T-helper 1 cell (primary cell): Measurements from ENCODE around the gene HLA-A.
"Not testable (repeated sequence)": the region's sequence is repeated elsewhere in the genome, so short reads cannot be mapped to it uniquely, and the experiment has no call there.

Experiments
- DNase-seq, 5 donors: peaks; one replicate each; pipeline ENCODE4 v3.0.0-alpha.2; 2012 to 2020
- total RNA-seq, 4 donors: gene quantifications; one replicate each; lab custom pipeline; 2026; lab: John Stamatoyannopoulos, UW

The HLA-A gene
- 3,157 to 4,257 (median 3,575) reads per million in 4 donors for total RNA-seq

DNA sequence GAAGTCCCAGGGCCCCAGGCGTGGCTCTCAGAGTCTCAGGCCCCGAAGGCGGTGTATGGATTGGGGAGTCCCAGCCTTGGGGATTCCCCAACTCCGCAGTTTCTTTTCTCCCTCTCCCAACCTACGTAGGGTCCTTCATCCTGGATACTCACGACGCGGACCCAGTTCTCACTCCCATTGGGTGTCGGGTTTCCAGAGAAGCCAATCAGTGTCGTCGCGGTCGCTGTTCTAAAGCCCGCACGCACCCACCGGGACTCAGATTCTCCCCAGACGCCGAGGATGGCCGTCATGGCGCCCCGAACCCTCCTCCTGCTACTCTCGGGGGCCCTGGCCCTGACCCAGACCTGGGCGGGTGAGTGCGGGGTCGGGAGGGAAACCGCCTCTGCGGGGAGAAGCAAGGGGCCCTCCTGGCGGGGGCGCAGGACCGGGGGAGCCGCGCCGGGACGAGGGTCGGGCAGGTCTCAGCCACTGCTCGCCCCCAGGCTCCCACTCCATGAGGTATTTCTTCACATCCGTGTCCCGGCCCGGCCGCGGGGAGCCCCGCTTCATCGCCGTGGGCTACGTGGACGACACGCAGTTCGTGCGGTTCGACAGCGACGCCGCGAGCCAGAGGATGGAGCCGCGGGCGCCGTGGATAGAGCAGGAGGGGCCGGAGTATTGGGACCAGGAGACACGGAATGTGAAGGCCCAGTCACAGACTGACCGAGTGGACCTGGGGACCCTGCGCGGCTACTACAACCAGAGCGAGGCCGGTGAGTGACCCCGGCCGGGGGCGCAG lies at the start of gene HLA-A:
Gene HLA-A, plus strand, starts transcription at position 258 of the 778 bp plus-strand sequence. Its CDS starts 22 bp downstream, at position 280.
- DNase-seq: peak; percentile 85 to 96 (median 88)

DNA sequence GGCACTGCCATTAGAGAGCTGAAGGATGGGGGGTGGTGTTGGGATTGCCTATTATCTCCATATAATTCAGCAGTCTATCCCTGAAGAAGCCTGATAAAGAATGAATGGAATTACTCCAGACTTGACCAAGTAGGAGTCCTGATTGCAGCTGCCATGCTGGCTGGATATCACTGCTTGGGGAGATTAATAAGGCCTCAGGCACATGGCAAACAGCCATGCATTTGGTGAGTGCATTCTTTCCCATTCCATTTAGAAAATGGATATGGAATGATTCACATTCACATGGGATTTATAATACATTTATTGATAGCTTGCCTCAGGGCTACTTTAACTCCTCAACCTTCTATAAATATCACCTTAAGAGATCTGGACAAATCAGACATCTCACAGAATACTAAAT lies 49.6 kb upstream of the HLA-A start:
- DNase-seq: no peak

DNA sequence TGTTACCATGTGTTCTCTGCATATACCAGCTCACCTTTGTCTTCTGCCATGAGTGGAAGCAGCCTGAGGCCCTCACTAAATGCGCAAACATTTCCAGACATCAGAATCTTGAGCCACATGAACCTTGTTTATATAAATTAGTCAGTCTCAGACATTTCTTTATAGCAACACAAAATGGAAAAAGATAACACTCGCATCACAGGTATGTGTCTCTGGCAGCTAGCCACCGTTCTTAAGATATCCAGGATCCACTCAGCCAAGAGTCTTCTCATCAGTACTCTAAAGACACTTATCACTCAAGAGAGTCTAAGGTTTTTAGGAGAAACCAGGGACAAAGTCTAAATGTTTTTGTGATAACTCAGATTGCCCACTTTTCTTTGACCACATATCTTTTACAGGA lies 43.1 kb upstream of the HLA-A start:
- no peak for DNase-seq

DNA sequence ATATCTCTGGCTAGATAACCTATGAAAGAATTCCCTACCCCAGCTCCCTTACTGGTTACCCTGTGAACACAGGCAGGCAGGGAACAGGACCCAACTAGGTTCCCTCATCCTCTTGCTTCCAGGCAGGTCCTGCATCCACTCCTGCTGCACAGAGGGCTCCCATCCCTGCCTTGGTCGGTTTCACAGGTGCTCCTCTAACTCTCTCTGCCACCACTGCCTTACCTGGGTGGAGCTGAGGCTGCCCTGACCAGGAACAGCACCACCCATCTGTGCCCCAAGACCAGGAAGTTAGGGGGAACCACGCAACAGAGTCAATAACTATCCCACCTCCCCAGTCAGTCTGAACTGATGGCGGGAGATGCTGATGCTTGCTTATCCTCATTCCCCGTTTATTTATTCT lies 37.0 kb upstream of the HLA-A start:
- no peak for DNase-seq

DNA sequence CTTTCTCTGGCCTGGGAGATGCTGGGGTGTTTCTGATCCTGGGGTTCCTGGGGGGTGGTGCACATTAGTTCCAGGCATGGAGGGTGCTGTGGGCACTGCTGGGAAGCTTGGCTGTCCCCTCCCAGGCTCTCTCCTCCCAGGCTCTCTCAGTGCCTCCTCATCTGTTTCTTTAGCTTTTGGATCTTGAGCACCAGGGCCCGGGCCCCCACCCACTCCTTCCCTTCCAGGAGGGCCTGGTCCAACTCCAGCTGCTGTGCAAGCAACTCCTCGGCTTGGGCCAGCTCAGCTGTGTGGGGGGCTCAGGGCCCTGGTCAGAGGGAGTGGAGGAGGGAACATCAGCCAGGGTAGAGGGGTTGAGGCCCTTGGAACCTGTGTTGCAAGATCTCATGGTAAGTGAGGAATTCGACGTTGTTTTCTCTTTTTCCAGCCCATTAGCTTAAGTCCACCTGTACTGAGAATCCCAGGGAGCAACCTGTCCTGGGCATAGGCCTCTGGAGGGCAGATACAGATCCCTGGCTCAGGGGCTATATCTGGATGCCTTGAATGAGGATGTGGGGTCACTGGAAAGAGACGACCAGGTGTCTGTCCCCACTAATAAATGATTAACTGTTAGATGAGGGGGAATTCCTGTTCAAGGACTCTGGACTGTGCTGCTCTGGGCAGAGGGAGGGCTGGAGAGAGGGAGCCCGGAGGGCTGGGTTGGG lies 34.5 kb upstream of the HLA-A start:
- DNase-seq: no peak

DNA sequence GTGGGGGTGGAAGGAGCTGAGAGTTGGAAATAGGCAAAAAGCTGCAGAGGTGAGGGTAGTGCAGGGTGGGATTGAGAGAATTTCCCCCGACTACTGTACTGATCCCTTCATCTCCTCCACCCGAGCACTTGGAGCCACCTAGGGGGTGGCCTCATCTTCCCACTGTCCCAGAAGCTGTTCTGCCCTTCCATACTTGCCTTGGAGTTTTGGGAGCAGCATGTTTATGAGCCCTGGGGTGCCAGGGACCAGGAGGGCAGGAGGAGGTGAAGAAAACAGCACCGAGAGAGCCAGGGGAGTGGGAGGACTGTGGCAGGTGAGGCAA lies 34.0 kb upstream of the HLA-A start:
- DNase-seq: no peak

DNA sequence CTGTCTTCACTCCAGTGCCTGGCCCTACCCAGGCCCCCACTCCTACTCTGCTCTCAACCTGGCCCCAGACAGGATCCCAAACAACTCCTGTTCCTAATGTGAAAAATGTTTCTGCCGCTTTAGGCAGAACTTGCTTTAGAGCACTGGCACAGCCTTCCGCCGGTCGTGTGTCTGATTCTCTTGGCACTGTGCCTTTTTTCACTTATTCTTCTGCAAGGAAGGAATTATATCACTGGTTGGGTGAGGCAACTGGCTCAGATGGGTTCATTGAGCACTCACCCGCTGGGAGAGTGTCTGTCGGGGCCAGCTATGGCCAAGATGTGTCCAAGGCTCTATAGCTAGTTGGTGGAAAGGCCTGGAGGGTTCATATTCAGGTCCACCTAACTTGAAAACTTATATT lies 33.6 kb upstream of the HLA-A start:
- no peak for DNase-seq

DNA sequence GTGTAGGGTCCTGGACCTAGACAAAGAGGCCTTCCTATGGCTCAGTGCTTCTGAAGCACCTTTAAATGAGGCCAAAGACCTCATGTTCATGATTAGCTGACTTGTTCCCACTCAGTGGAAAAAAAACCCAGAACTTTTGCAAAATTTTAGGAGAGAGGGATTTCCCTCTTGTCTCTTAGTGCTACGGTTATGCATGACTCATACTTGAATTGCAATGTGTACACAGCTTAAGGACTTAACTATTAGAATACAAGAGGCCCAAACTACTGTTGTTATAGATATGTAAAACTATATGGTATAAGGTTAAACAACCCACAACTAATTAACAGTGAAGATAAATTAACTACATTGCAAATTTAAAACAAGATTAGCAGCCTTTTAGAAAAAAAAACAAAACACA lies 32.3 kb upstream of the HLA-A start:
- no peak for DNase-seq

DNA sequence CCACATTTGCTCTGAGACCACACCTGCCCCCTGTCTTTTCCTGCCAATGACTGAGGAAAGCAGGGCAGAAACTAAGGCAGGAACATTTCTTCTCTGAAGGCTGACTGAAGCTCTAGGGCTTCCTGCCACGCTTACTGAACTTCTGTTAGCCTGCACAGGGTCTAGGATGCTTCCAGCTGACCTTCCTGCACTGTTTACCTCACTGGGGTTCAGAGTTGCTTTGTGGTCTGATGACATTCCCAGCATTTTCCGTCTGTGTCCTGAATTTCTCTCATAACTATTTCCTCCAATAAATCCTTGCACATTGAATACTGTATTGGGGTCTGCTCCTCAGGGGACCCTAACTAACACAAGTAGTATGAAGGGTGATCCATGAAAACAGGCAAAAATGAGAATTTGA lies 29.5 kb upstream of the HLA-A start:
- no peak for DNase-seq

DNA sequence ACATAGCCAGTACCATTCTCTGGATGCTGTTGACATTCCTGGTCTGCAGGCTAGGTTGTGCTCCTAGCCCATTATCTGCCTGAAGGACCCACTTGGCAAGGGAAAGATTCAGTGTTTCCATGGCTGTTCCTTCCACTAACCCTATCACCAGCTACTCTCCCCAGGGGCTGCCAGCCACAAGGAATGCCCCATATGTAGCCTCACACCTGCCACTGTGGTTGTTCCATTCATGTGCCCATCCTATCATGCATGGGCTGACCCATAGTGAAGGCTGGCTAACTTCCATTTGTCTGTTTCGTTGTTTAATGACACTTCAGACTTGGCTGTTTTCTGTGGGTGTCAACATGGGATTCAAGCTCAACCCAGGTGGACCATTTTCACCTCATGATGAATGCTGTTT lies 25.6 kb upstream of the HLA-A start:
- no peak for DNase-seq

DNA sequence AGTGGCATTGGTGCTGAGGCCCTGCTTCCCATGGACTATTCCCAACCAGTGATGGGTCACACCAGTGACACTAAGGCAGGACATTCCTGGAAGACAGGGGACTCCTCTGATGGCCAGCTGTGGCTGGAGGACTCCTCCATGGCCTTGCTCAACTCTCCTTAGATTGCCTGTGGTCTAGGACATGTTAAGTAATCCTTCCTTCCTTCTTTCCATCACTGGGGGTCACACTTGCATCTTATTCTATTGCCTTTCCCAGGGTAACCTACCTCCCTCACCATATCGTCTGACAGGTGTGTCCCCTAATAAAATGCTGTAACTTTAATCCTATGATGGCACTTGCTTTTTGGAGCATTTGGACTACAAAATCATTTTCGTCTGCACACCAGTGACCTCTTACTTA lies 24.5 kb upstream of the HLA-A start:
- no peak for DNase-seq

DNA sequence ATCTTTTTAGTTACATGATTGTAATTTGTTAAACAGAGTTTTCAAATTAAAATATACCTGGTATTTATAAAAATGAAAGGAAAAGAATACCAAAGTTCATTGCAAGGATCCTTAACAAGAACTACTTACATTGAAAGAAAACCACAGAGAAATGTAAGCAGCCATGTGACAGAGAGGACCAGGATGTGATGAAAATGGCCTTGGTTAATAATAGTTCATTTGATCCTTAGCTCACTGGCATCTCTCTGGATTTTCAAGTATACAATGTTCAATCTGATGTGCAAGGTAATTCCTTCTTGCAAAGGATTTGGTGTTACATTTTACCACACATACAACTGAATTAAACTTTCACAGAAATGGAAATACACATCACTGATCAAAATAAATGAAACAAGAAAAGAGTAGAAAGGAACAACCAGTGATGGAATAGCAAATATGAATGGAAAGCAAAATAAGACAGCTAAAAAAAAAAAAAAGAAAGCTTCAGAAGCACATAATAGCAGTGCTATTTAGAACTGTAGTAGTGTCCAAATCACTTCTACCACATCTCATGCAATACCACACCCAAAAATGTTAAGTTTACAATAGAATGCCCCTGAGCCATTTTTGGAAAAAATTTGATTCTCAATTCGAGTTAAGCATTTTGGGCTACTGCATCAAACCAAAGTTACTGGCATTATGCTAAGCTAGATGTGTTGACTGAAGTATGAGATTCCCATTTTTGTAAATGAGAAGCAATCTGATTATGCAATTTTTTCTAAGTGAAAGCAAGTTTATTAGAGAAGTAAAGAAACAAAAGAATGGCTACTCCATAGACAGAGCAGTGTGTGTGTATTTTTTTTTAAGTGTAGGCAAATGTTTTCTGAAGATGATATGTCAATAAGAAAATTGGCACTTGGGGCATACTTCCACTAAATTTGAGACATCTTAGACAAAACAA lies 22.6 kb upstream of the HLA-A start:
- DNase-seq: no peak

DNA sequence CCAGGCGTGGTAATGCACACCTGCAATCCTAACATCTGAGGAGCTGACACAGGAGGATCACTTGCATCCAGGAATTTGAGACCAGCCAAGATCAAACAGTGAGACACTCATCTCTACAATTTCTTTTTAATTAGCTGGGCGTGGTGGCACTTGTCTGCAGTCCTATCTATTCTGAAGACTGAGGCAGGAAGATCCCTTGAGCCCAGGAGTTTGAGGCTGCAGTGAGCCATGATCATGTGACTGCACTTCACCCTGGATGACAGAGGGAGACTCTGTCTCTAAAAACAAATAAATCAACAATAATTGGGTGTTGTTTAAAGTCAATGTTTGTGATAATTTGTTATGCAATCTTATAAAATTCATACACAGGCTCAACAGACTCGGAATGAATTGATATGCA lies 18.0 kb upstream of the HLA-A start:
- no peak for DNase-seq

DNA sequence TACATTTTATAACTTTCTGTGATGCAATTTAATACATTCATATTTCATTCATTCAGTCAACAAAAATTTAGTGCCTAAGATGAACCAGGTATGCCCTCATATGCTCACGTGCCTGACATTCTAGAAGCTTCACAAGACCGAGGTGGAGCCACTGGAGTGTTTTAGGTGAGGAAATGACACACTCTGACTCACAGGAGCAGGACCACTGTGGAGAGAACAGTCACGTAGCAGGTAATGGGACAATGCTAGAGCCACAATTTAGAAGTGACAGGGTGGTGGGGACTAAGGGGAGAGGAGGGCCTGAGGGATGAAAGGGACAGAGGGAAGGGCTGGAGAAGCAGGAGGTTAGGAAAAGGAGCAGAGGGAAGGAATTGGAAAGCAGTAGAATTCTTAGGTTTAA lies 17.6 kb upstream of the HLA-A start:
- no peak for DNase-seq

DNA sequence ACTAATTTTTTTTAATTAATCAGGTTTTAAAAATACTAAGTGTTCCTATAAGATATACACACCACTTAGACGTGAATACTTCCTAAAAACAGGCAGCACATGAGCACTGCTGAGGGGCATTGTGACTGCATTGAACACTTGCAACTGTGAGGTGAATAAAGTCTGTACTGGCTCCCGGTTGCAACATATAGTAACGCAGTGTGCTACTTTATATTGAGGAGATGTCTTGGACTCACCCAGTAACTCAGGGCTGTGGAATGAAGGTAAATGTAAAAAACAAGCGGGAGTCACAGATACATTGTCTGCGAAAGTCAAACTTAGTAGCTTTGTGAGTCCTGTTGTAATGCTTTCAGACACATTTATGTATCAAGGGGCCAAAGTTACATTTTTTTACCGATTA lies 17.0 kb upstream of the HLA-A start:
- no peak for DNase-seq

DNA sequence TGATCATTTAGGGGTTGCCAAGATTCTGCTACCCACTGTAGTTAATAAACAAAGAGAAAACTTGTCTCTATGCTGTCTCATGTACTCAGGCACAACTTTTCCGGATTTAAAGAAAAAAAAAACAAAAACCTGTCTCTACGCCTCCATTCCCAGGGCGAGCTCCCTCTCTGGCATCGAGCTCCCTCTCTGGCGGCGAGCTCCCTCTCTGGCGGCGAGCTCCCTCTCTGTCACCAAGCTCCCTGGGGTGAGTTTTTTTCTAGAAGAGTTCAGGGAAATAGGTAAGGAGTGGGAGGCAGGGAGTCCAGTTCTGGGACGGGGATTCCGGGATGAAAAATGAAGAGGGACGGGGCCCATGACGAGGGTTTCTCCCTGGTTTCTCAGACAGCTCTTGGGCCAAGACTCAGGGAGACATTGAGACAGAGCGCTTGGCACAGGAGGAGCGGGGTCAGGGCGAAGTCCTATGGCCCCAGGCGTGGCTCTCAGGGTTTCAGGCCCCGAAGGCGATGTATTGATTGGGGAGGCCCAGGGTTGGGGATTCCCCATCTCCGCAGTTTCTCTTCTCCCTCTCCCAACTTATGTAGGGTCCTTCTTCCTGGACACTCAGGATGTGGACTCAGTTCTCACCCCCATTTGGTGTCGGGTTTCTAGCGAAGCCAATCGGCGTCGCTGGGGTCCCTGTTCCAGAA lies 16.5 kb upstream of the HLA-A start:
- DNase-seq: no peak

DNA sequence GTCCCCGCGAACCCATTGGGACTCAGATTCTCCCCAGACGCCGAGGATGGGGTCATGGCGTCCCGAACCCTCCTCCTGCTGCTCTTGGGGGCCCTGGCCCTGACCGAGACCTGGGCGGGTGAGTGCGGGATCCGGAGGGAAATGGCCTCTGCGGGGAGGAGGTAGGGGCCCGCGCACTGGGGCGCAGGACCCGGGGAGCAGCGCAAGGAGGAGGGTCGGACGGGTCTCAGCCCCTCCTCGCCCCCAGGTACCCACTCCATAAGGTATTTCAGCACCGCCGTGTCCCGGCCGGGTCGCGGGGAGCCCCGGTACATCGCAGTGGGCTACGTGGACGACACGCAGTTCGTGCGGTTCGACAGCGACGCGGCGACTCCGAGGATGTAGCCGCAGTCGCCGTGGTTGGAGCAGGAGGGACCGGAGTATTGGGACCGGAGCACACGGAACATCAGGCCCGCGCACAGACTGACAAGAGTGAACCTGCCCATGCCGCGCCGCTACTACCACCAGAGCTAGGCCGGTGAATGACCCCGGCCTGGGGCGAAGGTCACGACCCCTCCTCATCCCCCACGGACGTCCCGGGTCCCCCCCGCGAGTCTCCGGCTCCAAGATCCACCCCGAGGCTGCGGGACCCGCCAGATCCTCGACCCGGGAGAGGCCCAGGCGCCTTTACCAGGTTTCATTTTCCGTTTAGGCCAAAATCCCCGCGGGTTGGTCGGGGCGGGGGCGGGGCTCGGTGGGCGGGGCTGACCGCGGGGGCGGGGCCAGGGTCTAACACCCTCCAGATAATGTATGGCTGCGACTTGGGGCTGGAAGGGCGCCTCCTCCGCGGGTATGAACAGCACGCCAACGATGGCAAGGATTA lies 15.7 kb upstream of the HLA-A start:
- peak; percentile 75 to 87 (median 80) for DNase-seq

DNA sequence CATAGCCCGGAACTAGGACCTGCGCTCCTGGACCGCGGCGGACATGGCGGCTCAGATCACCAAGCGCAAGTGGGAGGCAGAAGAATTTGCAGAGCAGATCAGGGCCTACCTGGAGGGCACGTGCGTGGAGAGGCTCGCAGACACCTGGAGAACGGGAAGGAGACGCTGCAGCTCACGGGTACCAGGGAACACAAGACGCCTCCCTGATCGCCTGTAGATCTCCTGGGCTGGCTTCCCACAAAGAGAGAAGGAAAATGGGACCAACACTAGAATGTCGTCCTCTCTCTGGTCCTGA lies 15.1 kb upstream of the HLA-A start:
- no peak for DNase-seq

DNA sequence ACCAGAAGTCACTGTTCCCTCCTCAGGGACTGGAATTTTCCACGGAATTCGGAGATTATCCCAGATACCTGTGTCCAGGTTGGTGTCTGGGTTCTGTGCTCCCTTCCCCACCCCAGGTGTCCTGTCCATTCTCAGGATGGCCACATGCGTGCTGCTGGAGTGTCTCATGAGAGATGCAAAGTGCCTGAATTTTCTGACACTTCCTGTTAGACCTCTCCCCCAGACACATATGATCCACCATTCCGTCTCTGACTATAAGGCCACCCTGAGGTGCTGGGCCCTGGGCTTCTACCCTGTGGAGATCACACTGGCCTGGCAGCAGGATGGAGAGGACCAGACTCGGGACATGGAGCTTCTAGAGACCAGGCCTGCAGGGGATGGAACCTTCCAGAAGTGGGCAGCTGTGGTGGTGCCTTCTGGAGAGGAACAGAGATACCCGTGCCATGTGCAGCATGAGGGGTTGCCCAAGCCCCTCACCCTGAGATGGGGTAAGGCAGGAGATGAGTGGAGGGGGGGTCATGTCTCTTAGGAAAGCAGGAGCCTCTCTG lies 14.4 kb upstream of the HLA-A start:
- DNase-seq: no peak

DNA sequence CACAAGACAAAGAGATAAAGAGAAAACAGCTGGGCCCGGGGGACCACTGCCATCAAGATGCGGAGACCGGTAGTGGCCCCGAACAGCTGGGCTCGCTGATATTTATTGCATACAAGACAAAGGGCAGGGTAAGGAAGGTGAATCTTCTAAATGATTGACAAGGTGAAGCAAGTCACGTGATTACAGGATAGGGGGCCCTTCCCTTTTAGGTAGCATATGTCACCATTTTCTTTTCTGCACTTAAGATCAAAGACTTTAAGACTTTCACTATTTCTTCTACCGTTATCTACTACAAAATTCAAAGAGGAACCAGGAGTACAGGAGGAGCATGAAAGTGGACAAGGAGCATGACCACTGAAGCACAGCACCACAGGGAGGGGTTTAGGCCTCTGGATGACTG lies 12.3 kb upstream of the HLA-A start:
- DNase-seq: not testable (repeated sequence)

DNA sequence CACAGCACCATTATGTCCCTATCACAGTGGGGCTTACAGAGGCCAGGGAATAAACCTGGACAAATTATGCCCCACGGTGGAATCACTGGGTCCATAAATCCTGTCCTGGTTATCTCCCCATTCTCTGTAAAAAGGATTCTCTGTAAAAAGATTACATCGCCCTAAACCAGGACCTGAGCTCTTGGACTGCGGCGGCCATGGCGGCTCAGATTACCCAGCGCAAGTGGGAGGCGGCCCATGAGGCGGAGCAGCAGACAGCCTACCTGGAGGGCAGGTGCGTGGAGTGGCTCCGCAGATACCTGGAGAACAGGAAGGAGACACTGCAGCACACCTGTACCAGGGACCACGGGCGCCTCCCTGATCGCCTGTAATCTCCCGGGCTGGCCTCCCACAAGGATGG lies 8.4 kb upstream of the HLA-A start:
- DNase-seq: no peak
